ENCODE data around the gene VCY. TPM values are rescaled to one million over a fixed set of nuclear protein-coding genes. Genes with fewer than 3 reads are reported as not detected.
"Not testable (repeated sequence)": the region's sequence is repeated elsewhere in the genome, so short reads cannot be mapped to it uniquely, and the experiment has no call there.

VCY gene
- total RNA-seq = not detected
- long read RNA-seq = 0 reads

- ATAC-seq; DNase-seq; intact Hi-C loops (cut with DNase I): not testable (repeated sequence)
These were observed at the start of gene VCY for GRCh38 chrY:13986373-13986772. TSS of gene VCY (minus strand) at chrY:13986473. CDS start at chrY:13986440, 33 bp downstream.

GRCh38 chrY:14030395-14030794 lies 44.1 kb upstream of the VCY start:
- ATAC-seq; intact Hi-C loops (cut with DNase I); DNase-seq: not testable (repeated sequence)

GRCh38 chrY:14011916-14012315 lies 25.6 kb upstream of the VCY start:
- DNase-seq; intact Hi-C loops (cut with DNase I); ATAC-seq: not testable (repeated sequence)

- ATAC-seq; DNase-seq; intact Hi-C loops (cut with DNase I): not testable (repeated sequence)
These were observed 43.9 kb downstream of the VCY start for GRCh38 chrY:13942406-13942805.

Other genes with a start within 250 kb of the VCY start
- gene VCY1B, start 69.8 kb upstream of the VCY start, total RNA-seq = not detected